C4-2B (cell line): Measurements from ENCODE around the gene ENPP6.

ENCODE experiments used
- H3K27ac ChIP-seq: fragments of 450-650 bp; 2 replicates; pipeline ENCODE4 v1.5.1; 2017
- ZFX ChIP-seq: fragments of 450-650 bp; IDR thresholded peaks from 2 replicates; pipeline ENCODE4 v1.6.1; 2017
- TF ChIP-seq, protein P1 (sequence below): fragments of 450-650 bp; conservative IDR thresholded peaks from 2 replicates; pipeline ENCODE4 v1.5.1; 2017; ENCODE audit warnings: mild to moderate bottlenecking

ENPP6 gene

DNA sequence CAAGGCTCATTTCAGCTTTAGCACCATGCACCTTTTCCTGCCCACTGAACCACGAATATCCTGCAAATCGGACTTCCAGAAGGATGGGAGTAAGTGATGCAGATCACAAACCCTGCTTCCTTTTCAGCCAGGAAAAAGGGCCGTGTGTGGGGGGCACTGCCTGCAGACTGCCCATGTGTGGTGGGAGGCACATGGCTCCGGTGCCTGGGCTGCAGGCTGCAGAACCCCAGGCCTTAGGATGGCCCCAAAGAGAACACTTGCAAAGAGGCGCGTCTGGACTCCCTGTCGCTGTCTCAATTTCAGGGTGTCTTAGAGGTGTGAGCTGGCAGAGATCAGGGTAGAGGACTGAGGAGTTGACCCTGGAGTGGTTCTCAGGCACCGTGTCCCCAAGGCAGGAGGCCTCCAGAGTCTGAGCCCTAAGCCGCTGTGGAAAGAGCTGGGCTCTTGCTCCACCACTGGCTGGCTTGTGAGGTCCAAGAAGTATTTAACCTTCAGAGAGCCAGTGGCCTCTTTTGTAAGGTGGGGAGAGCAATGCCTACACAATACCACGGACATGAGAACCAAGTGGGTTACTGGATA lies 97.0 kb downstream of the ENPP6 start:
- H3K27ac ChIP-seq, result no peak overlapping the region
- no peak for TF ChIP-seq ZFX
- TF ChIP-seq, protein P1, sequence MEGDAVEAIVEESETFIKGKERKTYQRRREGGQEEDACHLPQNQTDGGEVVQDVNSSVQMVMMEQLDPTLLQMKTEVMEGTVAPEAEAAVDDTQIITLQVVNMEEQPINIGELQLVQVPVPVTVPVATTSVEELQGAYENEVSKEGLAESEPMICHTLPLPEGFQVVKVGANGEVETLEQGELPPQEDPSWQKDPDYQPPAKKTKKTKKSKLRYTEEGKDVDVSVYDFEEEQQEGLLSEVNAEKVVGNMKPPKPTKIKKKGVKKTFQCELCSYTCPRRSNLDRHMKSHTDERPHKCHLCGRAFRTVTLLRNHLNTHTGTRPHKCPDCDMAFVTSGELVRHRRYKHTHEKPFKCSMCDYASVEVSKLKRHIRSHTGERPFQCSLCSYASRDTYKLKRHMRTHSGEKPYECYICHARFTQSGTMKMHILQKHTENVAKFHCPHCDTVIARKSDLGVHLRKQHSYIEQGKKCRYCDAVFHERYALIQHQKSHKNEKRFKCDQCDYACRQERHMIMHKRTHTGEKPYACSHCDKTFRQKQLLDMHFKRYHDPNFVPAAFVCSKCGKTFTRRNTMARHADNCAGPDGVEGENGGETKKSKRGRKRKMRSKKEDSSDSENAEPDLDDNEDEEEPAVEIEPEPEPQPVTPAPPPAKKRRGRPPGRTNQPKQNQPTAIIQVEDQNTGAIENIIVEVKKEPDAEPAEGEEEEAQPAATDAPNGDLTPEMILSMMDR, result no peak

DNA sequence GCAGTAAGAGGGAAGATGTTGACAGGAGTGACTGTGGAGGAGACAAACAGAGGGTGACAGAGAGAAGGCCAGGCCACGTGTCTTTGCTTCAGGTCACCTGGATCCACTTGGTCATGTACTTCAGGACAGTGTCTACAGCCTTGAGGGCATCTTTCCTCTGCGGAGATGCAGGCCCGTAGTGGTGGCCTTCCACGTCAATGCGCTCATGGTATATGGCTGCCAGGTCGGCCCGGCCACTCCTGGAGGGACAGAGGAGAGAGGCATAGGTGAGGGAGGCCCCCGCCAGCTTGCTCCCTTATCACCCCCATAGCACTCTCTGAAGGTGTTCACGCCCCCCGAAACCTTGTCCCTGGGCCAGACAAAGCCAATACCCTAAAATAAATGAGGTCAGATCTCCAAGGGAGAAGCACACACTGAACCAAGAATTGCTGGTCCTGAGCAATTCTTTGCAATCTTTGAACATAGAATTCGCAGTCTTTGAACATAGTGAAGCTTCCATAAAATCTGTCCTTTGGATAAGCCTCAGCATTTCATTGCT lies 99.9 kb downstream of the ENPP6 start:
- no peak overlapping the region for H3K27ac ChIP-seq
- no peak for TF ChIP-seq ZFX
- TF ChIP-seq, protein P1, result no peak

DNA sequence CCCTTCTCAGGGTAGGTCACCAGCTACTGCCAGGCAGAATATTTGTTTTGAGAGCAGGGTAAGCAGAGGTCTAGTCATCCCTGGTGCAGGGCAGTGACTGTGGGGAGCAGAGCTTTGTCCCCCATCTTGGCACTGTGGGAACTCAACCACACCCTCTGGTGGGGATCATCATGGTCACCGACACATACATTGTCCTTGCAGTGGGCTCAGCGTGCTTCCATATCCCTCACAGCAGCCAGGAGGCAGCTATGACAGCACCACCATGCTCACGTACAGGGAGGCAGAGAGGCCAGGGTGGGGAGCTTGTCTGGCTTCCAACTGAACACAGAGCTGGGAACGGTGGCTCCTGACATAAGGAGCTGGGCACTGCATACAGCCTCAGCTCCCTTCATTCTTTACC lies 102.3 kb downstream of the ENPP6 start:
- no peak overlapping the region for H3K27ac ChIP-seq
- TF ChIP-seq, protein P1, result no peak
- no peak for TF ChIP-seq ZFX

DNA sequence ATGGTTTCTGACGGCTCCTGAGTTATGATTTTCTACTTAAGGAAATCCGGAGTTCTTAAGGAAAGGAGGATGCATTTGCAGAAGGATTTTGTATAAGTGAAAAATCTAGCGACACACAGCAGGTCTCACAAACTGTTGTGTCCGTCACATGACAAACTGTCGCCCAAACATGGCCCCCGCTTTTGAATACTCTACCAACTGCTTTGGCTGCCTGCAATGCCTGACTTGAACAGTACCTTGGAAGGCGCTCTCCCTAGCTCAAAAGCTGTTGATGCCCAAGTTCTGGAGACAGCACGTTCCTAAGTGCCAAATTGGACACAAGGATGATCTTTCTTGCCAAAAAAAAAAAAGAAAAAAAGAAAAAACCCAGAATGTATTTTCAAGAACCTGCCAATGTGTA lies 103.2 kb downstream of the ENPP6 start:
- H3K27ac ChIP-seq, result no peak overlapping the region
- TF ChIP-seq, protein P1, result no peak
- no peak for TF ChIP-seq ZFX

DNA sequence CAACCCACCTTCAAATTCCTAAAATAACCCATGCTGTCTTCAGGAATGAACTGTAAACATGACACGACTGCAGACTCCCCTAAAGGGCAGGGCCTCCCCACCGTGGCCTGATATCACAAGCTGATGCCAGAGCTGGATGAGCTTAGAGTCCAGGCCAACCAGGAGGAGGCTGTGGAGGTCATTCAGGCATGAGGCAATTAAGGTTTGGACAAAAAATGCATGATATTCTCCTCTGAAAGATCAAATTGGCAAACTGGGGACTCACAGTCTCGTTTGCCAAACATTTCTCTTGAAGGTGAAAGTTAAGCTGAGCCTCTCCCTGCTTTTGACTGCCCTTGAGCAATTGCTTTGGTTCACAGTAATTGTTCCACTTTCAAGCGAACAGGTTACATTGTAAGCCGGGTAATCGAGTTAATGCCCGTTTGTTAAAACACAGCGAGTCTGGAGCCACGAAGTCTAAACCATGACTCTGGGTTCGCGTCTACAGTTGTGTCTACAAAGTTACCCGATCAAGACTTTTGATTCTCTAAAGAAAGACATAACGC lies 105.6 kb downstream of the ENPP6 start:
- no peak for TF ChIP-seq ZFX
- no peak overlapping the region for H3K27ac ChIP-seq

DNA sequence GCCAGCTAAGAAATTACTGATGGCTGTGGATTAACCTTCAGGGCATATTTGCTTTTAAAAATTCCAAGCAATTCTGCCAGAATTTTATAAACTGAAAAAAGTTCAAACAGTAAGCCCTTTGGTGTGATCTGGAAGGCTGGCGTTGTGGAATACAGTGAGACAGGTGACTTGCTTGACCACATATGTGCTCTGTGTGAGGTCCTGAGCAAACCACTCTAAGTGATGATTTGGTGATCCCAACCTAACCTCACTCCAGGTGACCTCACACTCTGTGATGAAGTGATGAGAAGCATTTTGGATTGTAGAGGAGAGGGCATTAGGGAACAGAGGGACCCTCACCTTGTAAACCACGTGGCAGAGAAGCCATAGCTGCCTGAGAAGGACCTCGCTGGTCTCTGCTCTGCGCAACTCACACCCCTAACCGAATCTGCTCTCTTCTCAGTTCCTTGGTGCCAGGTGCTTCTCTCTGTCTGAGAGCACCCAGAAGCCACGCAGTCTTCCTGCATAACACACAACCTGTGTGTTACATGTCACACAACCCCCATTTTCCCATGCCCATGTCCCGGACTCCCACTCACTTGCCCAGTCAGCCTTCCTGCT lies 106.3 kb downstream of the ENPP6 start:
- TF ChIP-seq, protein P1, result no peak
- no peak for TF ChIP-seq ZFX
- H3K27ac ChIP-seq, result no peak overlapping the region

DNA sequence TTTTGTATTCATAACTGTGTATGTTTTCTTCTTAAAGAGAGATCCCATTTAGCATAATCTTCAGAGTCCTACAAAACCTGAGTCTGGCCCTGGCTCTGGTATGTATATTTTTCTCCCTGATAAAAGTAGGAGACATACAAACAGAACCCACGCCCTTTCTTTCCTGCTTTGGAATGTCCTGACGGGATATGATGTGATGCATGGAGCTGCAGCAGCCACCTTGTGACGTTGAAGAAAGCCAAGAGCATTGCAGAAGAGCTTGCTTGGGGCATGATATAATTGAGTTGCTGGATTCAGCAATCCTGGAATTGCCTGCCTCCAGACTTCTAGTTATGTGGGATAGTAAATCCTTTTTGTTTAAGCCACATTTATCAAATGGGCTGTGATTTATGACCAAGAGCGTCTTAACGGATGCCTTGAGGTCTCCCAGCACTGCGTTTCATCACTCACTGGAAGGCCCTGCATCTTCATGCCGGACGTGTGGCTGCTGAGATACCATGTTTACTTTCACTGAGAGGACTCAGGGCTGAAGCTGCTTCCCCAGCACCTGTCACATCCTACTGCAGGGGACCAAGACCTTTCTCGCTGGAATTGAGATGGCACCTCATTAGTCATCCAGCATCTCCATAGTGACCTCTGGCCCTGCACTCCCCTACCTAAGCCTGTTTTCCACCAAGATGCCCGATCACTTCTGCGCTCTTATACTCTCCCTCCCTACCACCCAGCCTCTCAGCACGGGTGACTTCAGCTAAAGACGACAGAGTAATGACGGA lies 107.0 kb downstream of the ENPP6 start:
- H3K27ac ChIP-seq, result no peak overlapping the region
- TF ChIP-seq ZFX, result no peak
- TF ChIP-seq, protein P1, result no peak
